Occipital lobe (tissue), 3 donors: ENCODE results near the gene DUSP15. TPM values are rescaled to one million over a fixed set of nuclear protein-coding genes. Genes with fewer than 3 reads are reported as not detected.
"Not testable (repeated sequence)": the region's sequence is repeated elsewhere in the genome, so short reads cannot be mapped to it uniquely, and the experiment has no call there.

Experiments used
- DNase-seq: peaks from one replicate; lab custom pipeline; 2025; lab: John Stamatoyannopoulos, UW
- small RNA-seq: library from RNA; depleted of rRNA; stranded (forward); fragments of <200 nt; gene quantifications from one replicate; pipeline ENCODE3, GENCODE V24; 2014
- total RNA-seq: library from RNA; depleted of rRNA; stranded (reverse); fragments of >200 nt; gene quantifications from one replicate; pipeline ENCODE4 v1.2.3, GENCODE V29; 2014

Gene DUSP15
- total RNA-seq, 1 donor from 2014 or later: 3.0 TPM

DNA sequence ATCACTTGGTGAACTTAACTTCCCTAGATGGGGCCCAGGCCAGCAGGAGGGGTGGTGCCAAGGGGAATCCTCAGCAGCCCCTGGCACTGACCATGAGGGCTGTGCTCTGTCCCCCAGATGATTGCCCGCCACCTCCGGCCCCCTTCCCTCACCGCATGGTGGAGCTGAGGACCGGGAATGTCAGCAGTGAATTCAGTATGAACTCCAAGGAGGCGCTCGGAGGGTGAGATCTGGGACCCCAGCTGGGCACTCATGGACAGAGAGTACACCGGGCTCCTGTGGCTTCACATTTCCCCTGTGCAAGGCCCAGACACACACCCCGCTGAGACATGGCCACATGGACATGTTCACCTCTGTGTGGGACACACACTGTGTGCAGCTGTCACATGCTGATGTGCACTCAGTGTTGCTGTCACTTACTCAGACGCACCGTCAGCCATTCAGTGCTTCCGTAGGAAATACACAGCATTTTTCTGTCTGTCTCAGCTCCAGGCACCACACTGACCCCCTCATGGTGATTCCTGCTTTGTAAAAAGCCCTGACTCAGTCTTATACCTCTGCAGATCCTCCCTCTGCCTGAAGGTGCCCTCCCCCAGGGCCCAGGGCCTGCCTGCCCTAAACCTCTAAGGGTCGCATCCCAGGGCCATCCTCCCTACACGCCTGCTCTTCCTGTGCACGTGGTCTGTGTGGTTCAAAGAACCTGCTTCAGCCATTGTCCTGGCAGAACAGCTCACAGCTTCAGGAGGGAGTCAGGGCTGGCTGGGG, 46.8 kb downstream of the DUSP15 start:
- DNase-seq: no peak

DNA sequence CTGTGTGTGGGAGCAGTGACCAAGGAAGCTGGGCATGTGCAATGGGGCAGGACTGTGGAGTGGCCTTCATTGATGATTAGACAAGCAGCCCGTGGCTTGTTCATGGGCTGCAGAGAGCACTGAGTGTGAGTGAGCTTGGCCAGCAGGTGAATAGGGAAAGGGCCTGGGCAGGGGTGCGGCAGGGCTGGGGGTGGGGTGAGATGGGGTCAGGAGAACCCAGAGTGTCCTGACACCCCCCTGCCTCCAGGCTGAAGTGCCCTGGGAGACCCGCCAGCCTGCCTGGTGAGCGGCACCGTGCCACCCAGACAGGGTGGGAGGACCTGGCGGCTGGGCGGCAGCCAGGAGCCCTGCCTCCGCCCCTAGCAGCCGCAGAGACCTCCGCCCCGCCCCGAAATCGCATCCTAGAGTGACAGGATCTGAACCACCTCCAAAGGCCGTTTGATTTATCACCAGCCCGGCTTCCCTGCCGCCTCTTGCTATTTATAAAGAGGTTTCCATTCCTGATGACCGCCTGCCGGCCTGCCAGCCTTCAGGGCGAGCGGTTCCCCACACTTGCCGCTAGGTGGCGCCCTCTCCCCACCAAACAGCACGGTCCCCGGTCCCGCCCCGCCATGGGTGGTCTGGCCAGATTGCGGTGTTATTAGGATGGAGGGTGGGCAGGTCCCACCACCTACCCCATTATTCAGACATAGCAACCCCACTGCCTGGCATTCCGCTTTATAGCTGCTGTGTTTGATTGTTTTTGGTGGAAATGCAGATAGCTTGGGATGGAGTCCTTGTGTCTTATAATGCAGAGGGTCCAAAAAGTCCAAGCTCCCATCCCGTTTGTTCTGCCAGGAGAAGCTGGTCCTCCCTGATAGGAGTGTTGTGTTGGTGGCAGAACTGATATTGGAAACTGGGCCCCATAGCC, 47.7 kb downstream of the DUSP15 start:
- peak; percentile 35 for DNase-seq

DNA sequence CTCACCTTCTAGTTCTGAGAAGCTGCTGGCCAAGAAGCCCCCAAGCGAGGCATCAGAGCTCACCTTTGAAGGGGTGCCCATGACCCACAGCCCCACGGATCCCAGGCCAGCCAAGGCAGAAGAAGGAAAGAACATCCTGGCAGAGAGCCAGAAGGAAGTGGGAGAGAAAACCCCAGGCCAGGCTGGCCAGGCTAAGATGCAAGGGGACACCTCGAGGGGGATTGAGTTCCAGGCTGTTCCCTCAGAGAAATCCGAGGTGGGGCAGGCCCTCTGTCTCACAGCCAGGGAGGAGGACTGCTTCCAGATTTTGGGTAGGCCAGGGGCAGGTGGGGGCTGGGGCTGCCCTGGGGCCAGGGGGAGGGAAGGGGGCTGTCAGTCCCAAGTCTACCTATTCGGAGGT, 48.9 kb downstream of the DUSP15 start:
- no peak for DNase-seq

DNA sequence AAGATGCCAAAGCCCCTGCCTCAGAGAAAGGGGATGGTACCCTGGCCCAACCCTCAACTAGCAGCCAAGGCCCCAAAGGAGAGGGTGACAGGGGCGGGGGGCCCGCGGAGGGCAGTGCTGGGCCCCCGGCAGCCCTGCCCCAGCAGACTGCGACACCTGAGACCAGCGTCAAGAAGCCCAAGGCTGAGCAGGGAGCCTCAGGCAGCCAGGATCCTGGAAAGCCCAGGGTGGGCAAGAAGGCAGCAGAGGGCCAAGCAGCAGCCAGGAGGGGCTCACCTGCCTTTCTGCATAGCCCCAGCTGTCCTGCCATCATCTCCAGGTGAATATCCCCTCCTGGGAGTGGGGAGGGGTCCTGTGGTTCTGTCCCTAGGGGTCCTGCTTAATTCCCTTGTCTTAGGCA, 50.1 kb downstream of the DUSP15 start:
- no peak for DNase-seq

DNA sequence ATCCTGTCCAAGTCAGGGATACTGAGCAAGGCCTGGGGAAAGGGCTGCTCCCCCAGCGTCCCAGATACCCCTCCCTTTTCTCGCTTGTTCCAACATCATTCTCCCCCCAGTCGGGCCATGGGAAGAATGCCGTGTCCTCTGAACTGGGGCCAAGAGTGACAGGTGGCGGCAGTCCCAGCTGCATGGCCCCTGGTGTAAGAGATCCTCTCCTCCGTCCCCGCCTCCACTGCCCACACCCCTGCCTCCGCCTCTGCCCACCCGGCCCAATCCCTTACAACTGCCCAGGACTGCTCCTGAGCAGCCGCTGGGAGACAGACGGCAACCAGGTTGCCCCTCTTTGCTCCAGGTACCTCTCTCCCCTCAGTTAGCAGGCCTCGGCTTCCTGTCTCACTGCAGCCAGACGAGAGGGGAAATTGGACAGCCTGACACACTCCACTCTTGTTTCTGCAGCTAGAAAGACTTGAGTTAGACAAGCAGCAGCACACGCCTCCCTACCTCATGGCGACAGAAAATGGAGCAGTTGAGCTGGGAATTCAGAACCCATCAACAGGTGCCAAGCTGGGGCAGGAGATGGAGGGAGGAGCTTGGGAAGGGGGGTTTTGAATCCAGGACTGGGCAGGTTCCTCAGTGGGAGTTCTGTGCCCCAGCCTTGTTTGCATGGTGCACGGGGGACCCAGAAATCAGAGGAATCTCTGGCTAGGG, 51.1 kb downstream of the DUSP15 start, which contains the start of gene MYLK2:
Gene MYLK2 (plus strand): TSS at position 274 of the 702 bp plus-strand sequence. CDS start 225 bp downstream, at position 499.
- no peak for DNase-seq

DNA sequence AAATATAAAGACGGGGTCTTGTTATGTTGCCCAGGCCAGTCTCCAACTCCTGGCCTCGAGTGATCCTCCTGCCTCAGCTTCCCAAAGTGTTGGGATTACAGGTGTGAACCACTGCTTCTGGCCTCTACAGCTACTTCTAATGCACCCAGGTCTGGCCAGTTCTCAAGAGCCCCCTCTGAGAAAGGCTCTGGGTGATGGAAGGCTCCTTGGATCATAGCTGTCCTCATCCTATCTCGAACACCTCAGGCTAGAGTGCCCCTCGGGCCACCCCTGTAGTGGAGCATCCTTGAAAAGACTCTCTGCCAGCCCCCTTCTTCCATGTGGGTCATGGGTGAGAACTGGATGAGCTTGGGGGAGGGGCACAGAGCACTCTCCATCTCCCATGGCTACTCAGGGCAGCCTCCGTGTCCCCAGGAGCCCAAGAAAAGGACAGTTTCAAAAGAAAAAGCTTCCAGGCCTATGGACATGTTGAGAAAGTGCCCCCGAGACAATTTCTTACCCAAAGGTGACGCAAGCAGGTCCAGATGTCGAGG, 51.9 kb downstream of the DUSP15 start:
- no peak for DNase-seq

DNA sequence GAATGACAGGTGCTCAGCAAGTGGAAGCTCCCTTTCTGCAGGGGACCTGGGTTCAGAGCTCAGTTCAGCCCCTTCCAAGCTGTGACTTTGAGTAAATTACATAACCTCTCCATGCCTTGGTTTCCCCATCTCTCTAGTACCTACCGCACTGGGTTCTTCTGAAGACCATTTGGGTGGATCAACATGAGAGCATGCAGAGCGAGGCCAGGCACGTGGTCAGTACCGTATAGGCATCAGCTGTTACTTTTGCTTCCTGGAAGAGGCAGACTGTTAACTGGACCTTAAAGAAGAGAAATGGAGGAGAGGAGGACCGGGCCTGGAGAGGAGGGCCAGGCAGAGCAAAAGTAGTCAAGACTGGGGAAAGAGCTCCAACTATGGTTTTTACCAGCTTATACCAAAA, 52.9 kb downstream of the DUSP15 start:
- DNase-seq: no peak

DNA sequence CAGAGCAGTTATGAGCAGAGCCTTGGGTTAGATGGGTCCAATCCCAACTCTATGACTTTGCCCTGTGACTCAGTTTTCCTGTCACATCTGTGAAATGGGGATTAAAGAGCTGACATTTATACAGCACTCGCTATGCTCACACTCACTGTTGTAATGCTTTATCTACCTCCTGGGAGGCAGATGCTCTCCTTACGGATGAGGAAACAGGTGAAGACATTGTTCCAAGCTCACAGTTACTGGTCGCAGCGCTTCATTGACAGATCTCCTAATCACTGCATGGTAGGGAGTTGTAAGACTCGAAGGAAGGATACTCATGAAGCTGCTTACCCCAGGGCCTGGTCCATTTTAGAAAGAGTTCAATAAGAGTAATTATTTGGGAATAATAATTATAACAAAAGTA, 54.1 kb downstream of the DUSP15 start:
- DNase-seq: no peak

DNA sequence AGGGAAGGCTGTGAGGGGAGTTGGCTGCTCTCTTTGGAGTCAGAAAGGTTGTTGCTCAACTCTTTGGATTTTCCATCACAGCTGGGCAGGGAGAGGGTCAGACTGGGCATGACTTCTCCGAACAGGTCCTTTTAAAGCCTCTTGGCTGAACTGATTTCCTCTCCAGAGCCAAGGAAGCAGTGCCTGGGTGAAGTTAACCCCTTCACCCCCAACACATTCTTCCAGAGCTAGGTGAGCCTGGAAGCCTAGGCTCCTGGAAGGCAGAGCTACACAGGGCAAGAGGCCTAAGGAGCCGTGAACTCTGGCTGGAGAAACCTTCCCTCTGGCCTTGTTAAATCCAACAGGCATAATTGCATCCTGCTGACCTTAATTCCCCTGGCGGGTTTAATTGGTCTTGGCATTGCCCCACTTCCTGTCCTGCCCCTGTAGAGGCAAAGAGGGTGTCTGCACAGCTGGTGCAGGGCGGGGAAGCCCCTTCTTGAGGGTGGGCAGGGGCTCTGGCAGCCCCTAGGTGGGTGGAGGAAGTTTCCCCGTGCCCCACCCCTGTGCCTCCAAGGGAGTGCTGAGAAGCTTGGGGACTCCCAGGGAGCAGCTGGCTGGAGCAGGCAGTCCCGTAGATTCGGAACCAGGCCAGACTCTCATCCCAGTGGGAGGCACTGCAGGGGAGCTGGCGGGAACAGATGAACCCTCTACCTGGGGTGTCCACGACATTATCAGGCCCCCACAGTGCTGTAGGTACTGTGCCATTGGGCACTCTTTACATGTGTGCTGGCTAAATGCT, 54.7 kb downstream of the DUSP15 start:
- DNase-seq: no peak

DNA sequence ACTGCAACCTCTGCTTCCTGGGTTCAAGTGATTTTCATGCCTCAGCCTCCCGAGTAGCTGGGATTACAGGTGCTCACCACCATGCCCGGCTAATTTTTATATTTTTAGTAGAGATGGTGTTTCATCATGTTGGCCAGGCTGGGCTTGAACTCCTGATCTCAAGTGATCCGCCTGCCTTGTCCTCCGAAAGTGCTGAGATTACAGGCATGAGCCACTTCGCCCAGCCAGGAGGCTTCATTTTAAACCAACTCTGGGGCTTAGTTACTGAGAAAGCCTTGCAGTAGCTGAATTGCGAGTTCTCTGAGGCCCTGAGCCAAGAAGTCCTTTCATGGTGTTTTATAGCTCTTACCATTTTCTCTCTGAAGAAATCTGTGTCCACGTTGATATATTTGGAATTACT, 56.2 kb downstream of the DUSP15 start:
- not testable (repeated sequence) for DNase-seq

DNA sequence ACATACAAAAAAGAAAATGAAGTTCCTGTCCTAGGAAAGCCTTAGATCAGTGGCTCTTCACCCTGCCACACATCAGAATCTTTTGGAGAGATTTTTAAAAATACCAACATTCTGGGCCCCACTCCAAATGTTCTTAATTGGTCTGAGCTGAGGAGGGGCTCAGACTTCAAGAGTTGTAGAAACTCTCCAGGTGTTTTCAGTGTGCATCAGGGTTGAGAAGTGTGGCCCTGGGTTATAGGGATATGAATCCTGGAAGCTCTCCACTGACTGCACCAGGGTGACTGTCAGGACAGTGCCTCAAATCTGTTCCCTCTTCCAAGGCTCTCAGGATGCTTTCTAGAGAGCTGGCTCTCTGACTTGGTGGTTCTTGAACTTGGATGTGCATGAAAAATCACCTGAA, 56.7 kb downstream of the DUSP15 start:
- DNase-seq: no peak

DNA sequence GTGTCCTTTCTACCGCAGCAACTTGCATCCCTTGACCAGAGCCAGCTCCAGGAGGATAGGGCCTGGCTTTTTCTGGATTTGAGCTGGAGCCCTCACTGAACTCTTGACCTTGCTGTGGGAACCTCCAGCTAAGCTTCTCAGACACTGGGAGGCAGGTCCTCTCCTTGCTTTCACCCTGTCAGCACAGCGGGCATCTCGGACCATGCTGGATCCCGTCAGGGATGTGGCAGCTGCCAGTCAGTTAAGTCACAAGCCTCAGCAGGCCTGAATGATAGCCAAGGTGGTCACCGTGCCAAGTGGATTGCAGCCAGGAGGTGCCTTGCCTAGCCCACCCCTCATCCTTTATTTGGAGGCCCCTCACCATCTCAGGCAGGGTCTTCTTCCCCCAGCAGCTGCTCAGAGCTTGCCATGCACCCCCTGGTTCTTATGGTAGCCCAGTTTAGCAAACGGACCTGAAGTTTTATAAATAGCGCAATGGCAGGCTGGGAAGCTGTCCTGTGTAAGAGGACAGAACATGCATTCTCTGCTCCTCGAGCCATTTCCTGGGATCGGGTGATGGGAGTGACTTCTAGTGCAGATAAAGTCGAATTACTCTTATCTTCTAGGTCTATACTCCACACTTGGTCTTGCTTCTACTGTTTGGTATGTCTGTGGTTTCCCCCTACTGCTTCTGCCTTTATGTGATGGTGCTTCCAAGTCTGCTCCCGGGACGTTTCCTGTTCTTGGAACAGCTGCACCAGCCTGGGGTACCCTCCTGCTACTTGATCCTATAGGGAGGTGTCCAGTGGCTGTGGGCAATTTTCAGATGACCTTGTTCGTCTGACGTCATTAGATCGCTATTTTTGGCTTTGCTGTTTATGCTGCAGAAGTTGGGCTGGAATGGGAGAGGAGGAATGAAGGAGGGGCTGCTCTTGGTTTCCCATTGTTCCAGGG, 58.3 kb downstream of the DUSP15 start:
- no peak for DNase-seq

DNA sequence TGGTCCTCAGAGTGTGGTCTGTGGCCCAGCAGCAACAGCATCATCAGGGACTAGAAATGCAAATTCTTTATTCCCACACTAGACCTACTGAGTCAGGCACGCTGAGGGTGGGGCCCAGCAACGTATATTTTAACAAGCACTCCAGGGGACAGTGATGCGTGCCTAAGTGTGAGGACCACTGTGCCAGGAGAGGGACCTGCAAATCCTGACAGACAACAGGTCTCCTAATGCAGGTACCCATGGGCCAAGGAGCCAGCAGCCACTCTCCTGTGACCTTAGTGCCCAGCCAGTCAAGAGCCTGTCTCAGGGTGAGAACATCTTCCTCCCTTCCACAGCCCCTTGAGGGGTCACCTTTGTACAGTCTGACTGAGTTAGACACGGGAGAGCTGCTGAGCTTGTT, 59.1 kb downstream of the DUSP15 start:
- no peak for DNase-seq

Small RNA genes lying within 50 kb of the gene (small RNA-seq; reads per million reads assigned to genes)
- gene RNU1-94P: not detected

Other genes with a start within 250 kb of the DUSP15 start
- not detected for gene COX4I2, start 232.6 kb downstream of the DUSP15 start, total RNA-seq
- 42.6 TPM for gene BCL2L1, start 147.7 kb downstream of the DUSP15 start, total RNA-seq
- 5.8 TPM for gene TPX2, start 131.2 kb downstream of the DUSP15 start, total RNA-seq
- 0.78 TPM for gene MYLK2, start 51.2 kb downstream of the DUSP15 start, total RNA-seq
- gene FOXS1, start 24.9 kb downstream of the DUSP15 start, total RNA-seq: 0.78 TPM
- 1.7 TPM for gene TTLL9, start 107 bp upstream of the DUSP15 start, total RNA-seq
- 4.1 TPM for gene PDRG1, start 81.5 kb upstream of the DUSP15 start, total RNA-seq
- 12.6 TPM for gene XKR7, start 97.6 kb upstream of the DUSP15 start, total RNA-seq
- 2.0 TPM for gene CCM2L, start 139.9 kb upstream of the DUSP15 start, total RNA-seq
- 3.3 TPM for gene HCK, start 181.7 kb upstream of the DUSP15 start, total RNA-seq
- gene TM9SF4, start 239.2 kb upstream of the DUSP15 start, total RNA-seq: 15.1 TPM